ENCODE data around the gene SLC35E1. TPM values are rescaled to one million over a fixed set of nuclear protein-coding genes. Genes with fewer than 3 reads are reported as not detected.
"Not testable (repeated sequence)": the region's sequence is repeated elsewhere in the genome, so short reads cannot be mapped to it uniquely, and the experiment has no call there.

SLC35E1 gene
- total RNA-seq, 1 experiment from 2014 or later = 49.1 TPM

DNA sequence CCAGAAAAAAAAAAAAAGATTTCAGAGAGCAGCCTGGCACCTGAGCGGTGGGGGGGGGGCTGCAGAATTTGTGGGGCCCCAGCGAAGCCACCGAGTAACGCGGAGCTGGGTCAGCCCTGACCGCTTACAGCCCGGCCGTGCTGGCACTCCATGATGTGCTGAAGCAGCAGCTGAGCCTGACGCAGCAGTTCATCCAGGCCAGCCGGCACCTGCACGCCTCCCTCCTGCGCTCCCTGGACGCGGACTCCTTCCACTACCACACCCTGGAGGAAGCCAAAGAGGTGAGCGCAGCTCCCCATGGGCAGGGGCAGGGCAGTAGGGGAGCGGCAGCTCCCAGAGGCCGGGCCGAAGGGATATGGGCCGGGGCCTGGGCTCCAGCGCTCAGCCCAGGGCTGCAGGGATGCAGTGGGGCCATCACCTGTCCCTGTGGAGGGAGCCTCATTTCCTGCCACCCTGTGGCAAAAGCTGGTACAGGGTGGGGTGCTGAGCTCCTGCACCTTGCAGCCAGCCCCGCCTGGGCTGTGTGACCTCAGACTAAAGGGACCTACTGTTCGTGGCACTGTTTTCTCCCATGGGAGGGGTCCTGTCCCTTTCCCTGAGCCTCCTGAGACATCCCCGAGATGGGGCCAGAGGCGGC is 57.7 kb downstream of the SLC35E1 start:
- TF ChIP-seq RAD21 (IDR thresholded peaks at IDR 0.05; ENCODE audit: low read depth) (0 out of 2 replicates have a peak, but pooled peaks have one; percentile 7), EZH2 (IDR thresholded peaks at IDR 0.05) (no peak), ZBTB33 (IDR thresholded peaks at IDR 0.05; ENCODE audit: extremely low read depth, insufficient replicate concordance, low read length) (no peak), CTCF (IDR thresholded peaks at IDR 0.05 in 2 of 3, conservative IDR thresholded peaks at IDR 0.05 in 1 of 3; ENCODE audit: borderline replicate concordance in 1 of 3, insufficient read depth in 1 of 3, low read depth in 2 of 3, low read length in 2 of 3) (0 out of 6 replicates have a peak, but pooled peaks of 1 of the 3 experiments have one; percentile 2)
- TF ChIP-seq, protein P1, sequence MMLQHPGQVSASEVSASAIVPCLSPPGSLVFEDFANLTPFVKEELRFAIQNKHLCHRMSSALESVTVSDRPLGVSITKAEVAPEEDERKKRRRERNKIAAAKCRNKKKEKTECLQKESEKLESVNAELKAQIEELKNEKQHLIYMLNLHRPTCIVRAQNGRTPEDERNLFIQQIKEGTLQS (IDR thresholded peaks at IDR 0.05) = no peak
- no TSS peak for BruUV-seq (replicated peaks)
- Histone ChIP-seq H3K4me3 (replicated peaks in 1 of 2; ENCODE audit: low read depth in 1 of 2, low read length in 2 of 2) (no peak overlapping the region), H3K4me2 (ENCODE audit: low read length) (no peak overlapping the region), H3K9me3 (ENCODE audit: control insufficient read depth in 1 of 2, insufficient read depth in 1 of 2, low read depth in 1 of 2, low read length in 2 of 2) (no peaks in the 10 kb centered on the region), H3K4me1 (ENCODE audit: control insufficient read depth in 1 of 2, insufficient read depth in 2 of 2, low read length in 2 of 2) (no peaks in the 10 kb centered on the region), H3K79me2 (ENCODE audit: insufficient read depth, low read length) (no peaks in the 10 kb centered on the region), H2AFZ (ENCODE audit: low read depth, low read length, poor library complexity, severe bottlenecking) (no peak overlapping the region), H3K27me3 (ENCODE audit: insufficient read depth, low read length) (no peaks in the 10 kb centered on the region), H3K27ac (ENCODE audit: low read depth, low read length) (no peak overlapping the region), H3K9me2 (ENCODE audit: insufficient read depth) (no peaks in the 10 kb centered on the region), H3K9ac (ENCODE audit: low read length) (no peak overlapping the region), H4K20me1 (ENCODE audit: insufficient read depth) (no peaks in the 10 kb centered on the region), H3K36me3 (ENCODE audit: control insufficient read depth in 1 of 2, insufficient read depth in 2 of 2, low read length in 2 of 2) (peaks cover 16 to 21% of the 10 kb centered on the region in 2 experiments; a peak in 3 of 4 replicates)
- ATAC-seq = peak; percentile 40; the same call in 1 of the 2 replicates
- ChIA-PET CTCF (interaction anchor here (1.3 kb wide), 1 partner anchor 73 kb away, joined by 4 read pairs; no protein-coding TSS in a partner anchor), RAD21 (ENCODE audit: low non-redundant PET in 1 of 2, low total read pairs in 2 of 2, uncharacterized antibody in 2 of 2, unreplicated experiment in 2 of 2) (no interaction called here), POLR2A (no interaction called here)
- no peak for DNase-seq (ENCODE audit: low read depth, low spot score)
- intact Hi-C loops (cut with micrococcal nuclease) = no loop called here

GRCh38 chr19:16512611-16513010 is 59.6 kb downstream of the SLC35E1 start:
- intact Hi-C loops (cut with micrococcal nuclease); RAD21 ChIA-PET (ENCODE audit: low non-redundant PET in 1 of 2, low total read pairs in 2 of 2, uncharacterized antibody in 2 of 2, unreplicated experiment in 2 of 2): not testable (repeated sequence)

More at GRCh38 chr19:16512611-16513010, 59.6 kb downstream of the SLC35E1 start:
- DNase-seq (ENCODE audit: low read depth, low spot score); H4K20me1 ChIP-seq (ENCODE audit: insufficient read depth); H3K79me2 ChIP-seq (ENCODE audit: insufficient read depth, low read length); H3K4me1 ChIP-seq (ENCODE audit: control insufficient read depth in 1 of 2, insufficient read depth in 2 of 2, low read length in 2 of 2); H3K36me3 ChIP-seq (ENCODE audit: control insufficient read depth in 1 of 2, insufficient read depth in 2 of 2, low read length in 2 of 2); H3K27ac ChIP-seq (ENCODE audit: low read depth, low read length); H3K4me3 ChIP-seq (replicated peaks in 1 of 2; ENCODE audit: low read depth in 1 of 2, low read length in 2 of 2); POLR2A ChIA-PET; ATAC-seq; H2AFZ ChIP-seq (ENCODE audit: low read depth, low read length, poor library complexity, severe bottlenecking); CTCF ChIA-PET; H3K9me2 ChIP-seq (ENCODE audit: insufficient read depth); H3K4me2 ChIP-seq (ENCODE audit: low read length); BruUV-seq (replicated peaks); H3K9ac ChIP-seq (ENCODE audit: low read length); H3K27me3 ChIP-seq (ENCODE audit: insufficient read depth, low read length); H3K9me3 ChIP-seq (ENCODE audit: control insufficient read depth in 1 of 2, insufficient read depth in 1 of 2, low read depth in 1 of 2, low read length in 2 of 2): not testable (repeated sequence)
